HG03378 (cell line): ENCODE results near the gene LURAP1L.
A peak's percentile ranks its signal among the peaks of the same experiment; 100 is the strongest.

Experiments used
- ATAC-seq: cut with Tn5 transposase; IDR thresholded peaks from one replicate; pipeline ENCODE4 v1.9.1; 2021; ENCODE audit warnings: mild to moderate bottlenecking, moderate library complexity; ENCODE audit not compliant: unreplicated experiment

The LURAP1L gene, protein sequence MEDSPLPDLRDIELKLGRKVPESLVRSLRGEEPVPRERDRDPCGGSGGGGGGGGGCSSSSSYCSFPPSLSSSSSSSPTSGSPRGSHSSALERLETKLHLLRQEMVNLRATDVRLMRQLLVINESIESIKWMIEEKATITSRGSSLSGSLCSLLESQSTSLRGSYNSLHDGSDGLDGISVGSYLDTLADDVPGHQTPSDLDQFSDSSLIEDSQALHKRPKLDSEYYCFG

DNA sequence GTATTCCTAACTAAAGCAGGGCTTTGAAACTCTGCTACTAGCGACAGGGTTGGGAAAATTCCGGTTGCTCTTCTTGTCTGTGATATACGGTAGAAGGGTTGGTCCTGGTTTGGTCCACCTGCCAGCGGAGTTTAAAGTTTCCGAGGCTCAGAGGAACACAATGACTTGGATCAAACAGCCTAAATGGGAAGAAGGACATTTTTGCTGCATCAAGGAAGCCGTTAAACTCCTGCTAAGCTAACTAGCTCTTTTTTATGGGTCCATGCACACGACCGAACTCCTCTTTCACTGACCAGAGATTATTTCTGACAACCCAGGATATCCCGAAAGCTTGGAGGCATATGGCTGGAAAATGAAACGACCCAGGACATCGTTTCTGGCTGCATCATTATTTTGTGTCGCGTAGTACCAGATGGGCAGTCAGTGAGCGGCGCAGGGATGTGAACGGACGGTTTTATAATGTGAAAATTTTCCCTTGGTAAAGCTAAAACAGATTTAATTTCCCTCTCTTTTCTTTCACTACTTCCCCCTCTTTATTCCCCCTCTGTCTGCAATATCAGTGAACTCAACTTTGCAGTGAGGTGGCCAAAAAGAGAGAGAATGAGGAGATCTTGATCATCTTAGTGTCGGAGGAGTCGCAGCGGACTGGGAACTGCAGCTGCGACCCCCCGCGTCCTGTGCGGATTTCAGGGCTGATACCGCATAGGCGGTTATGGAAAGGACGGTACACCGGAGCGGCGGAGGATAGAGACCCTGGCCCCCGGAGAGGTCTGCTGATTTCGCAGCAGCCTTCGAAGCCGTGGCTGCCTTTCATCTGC is at the start of gene LURAP1L:
Gene LURAP1L (plus strand): TSS at position 160 of the 818 bp plus-strand sequence. CDS start 696 bp downstream, outside the sequence.
- ATAC-seq: no peak

- ATAC-seq: no peak
Observed at GRCh38 chr9:12726795-12727194, 48.0 kb upstream of the LURAP1L start.

DNA sequence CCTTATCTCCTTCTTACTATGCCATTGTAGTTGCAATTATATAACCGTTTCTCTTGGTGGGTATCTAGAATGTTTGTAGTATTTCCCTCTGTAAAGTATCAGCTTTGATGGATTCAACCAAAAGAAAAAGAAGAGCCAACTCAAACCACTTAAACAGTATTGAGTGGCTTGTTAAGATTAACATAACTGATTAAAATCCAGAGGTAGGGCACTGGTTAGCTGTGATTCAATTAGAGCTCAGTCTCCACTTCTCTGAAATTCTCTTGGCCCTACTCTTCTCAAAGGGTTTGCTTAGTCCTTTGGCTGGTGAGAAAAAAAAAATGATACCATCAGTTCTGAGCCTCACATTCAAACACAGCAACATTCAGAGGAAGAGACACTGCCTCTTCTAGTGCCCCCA is 44.6 kb upstream of the LURAP1L start:
- ATAC-seq: no peak

DNA sequence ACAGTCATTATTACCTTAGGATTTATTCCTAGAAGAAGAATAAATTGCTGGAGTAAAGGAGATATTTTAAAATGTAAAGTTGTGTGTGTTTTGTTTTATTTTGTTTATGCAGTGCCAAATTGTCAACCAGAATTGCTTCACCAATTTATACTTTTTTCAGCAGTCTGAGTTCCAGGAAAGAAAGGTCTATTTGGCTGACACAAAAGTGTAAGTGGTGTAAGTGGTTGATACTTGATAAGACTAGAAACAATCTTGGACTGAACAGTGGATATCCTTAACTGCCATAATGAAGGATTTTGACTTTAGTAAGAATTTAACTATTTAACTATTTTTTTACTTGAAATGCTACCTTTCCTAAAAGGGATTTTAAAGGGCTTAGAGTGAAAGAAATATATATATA is 43.9 kb upstream of the LURAP1L start:
- no peak for ATAC-seq

DNA sequence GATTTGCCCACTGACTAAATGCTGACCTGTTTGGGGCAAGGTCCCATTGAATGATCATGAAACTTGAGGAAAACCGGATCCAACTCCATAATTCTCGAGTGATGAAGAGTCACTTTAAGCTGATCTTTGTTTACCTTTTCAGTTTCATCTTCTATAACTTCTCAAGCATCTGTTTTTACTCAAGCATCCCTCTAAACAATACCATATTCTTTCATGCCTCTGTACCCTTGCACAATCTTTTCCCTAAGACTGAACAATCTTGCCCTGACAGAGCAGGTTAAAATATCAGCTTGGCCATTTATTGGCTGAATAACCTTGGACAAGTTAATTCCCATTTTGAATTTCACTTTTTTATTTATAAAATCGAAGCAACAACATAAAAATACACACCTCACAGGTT is 41.8 kb upstream of the LURAP1L start:
- no peak for ATAC-seq

DNA sequence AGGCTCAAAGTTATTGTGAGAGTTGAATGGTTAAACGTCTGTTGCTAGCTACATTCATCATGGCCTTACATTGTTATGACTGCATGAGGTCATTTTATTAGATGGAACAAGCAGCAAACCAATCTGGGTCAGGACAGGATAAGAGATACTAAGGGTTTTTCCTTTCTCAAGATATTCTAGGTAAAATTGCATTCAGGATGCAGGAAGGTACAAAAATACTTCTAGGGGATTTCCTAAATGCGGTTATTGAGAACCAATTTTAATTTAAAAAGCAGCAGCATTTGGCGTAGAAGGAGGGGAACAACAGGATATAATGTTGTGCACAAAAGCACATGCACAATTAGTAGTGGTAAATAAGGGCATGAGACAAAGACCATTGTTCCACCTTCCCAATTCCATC is 39.2 kb upstream of the LURAP1L start:
- ATAC-seq: peak; percentile 68

GRCh38 chr9:12737871-12738270 is 36.9 kb upstream of the LURAP1L start:
- ATAC-seq: no peak

- ATAC-seq: no peak
Observed at GRCh38 chr9:12739014-12739652, 35.7 kb upstream of the LURAP1L start.

- no peak for ATAC-seq
Observed at GRCh38 chr9:12740845-12741244, 34.0 kb upstream of the LURAP1L start.

- no peak for ATAC-seq
Observed at GRCh38 chr9:12748016-12748415, 26.8 kb upstream of the LURAP1L start.

- no peak for ATAC-seq
Observed at GRCh38 chr9:12748954-12749353, 25.9 kb upstream of the LURAP1L start.

DNA sequence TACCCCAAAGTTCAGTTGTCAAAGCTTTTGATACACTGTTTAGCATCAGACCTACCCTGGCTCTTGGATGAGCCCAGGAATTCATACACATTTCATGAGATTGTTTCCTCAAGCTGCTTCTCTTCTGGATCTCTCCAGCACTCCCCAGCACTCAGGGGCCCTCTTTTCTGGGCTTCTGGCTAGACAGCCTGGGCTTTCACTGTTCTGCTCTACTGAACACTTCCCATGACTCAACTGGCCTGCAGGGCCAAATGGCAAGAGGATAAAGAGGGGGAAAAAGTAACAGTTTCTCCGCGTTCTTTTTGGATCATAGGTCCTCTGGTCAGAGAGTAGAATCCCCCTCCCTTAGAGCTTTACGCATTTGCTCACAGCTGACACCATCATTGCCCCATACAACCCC is 20.9 kb upstream of the LURAP1L start:
- ATAC-seq: no peak

DNA sequence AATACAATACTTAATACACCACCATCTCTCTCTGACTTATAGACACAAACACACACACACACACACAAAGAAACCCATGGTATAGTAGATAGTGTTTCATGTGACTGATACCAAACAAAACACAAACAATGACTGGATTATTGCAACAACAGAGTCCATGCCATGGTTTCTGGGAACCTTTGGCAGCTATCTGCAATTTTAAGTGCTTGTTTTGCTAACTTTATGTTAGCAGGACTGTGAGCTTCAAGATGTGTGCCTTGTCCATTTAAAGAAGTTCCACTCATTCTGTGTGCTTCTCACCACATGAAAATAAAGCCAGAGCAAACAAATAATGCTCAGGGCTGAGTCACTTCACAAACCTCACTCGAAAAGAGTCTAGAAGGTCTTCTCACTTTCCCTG is 15.1 kb upstream of the LURAP1L start:
- no peak for ATAC-seq

GRCh38 chr9:12760758-12761157 is 14.1 kb upstream of the LURAP1L start:
- ATAC-seq: no peak

- ATAC-seq: no peak
Observed at GRCh38 chr9:12764150-12764549, 10.7 kb upstream of the LURAP1L start.

DNA sequence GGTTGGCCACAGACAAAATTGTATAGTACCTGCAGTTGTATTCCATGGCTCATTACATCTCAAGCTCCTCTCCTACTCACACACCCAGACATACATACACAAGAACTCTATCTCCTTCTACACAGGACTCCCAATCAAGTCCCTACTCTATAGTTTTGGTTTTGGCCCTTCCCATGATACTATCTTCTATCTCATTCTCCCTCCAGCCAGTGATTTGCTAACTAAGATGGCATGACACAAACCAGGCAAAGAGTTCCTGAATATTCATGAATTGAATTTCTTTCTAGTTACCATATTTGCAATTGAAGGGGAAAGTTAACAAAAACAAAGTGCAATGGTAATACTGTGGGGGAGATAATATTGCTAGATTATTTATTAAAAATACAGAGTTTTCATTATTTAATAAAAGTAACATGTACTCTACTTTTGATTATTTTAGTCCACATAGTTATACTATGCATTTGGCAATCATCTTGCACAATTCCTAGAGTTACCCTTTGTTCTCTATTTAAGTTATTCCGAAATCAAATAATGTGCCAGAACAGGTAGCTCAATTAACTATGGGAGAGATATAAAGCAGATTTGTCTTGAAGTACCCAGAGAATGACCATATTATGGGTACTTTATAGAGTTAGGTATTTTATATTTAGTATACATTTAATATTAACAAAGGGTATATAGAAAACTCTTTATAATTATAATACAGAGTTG is 9.6 kb upstream of the LURAP1L start:
- no peak for ATAC-seq

DNA sequence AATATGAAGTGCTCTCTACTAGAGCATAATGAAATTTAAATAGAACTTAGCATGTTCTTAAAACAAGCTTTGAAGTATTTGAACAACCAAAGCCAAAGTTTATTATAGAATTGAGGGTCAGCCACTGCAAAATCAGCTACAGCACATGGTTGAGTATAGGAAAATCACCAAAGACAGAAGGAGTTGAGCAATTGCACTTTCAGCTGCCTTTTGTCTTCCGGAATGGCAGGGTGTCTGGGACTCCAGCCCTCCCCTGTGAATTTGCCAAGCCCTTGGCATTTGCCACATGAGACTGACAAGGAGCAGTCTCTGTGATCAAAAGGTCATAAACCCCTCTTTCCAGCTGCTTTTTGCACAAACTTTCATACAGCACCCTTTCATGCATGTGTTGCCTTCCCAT is 8.5 kb upstream of the LURAP1L start:
- no peak for ATAC-seq

DNA sequence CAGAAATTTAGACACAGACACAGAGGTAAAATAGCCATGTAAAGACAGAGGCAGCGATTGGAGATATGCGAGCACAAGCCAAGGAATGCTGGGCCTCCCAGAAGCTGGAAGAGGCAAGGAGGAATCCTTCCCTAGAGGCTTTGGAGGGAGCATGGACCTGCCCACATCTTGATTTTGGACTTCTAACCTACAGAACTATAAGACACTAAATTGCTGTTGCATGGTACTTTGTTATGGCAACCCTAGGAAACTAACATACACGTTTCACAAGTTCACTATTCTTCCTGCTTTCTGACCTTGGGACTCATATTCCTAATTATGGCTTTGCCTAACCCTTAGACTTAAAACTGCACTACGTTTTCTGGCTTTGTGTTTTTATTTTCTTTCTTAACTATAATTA is 4.6 kb upstream of the LURAP1L start:
- no peak for ATAC-seq

DNA sequence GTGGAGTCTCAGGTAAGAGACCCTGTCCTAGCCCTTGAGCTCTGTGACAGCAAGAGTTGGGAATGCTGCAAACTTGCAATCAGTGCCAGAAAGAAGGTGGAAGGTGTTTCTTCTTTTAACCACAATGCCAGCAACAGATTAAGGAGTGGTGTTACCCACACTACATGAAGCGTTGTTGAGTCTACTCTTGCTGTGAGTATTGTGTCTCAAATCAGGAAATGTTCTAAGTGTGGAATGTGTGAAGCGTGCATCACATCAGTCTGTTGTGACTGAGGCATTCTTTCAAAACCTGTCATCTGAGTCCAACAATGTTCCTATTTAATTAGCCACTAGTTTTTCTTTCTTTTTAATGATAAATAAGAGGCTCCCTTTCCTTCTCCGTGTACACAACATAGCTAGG is 2.9 kb upstream of the LURAP1L start:
- no peak for ATAC-seq

GRCh38 chr9:12773562-12773961 is 1.3 kb upstream of the LURAP1L start:
- no peak for ATAC-seq
